GM04503 (cell line): ENCODE results near the gene HOXC13.

ENCODE experiments used
- DNase-seq: peaks from one replicate; pipeline ENCODE4 v3.0.0-alpha.2; 2012; ENCODE audit warnings: low read depth

The HOXC13 gene

DNA sequence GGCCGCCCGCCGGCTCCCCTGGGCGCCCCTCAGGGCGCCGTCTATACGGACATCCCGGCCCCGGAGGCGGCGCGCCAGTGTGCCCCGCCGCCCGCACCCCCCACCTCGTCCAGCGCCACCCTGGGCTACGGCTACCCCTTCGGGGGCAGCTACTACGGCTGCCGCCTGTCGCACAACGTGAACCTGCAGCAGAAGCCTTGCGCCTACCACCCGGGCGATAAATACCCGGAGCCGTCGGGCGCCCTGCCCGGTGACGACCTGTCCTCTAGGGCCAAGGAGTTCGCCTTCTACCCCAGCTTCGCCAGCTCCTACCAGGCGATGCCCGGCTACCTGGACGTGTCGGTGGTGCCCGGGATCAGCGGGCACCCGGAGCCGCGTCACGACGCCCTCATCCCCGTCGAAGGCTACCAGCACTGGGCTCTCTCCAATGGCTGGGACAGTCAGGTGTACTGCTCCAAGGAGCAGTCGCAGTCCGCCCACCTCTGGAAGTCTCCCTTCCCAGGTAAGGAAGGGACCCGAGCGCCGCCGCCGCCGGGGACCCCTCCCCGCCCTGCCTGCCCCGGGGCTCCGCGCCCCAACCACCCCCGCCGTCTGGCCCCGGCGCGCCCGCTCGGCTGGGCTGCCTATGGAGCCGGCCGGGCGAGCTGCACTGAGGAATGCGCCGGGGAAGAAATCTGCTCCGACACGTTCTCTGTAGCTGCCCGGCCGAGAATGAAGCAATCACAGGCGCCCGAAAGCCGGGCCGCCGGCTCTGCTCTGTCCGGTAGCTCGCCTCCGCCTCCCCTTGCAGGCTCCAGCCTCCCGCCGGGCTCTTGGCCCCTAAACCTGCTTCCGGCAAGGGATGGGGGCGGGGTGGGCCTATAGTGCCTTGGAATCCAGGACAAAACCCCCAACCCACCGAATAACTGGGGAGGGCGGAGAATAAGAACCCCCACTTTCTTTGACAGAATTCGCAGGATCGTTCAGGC lies 794 bp downstream of the HOXC13 start:
- no peak for DNase-seq

GRCh38 chr12:53940443-53941014 lies 1.9 kb downstream of the HOXC13 start:
- no peak for DNase-seq

GRCh38 chr12:53941187-53941586 lies 2.6 kb downstream of the HOXC13 start:
- no peak for DNase-seq

DNA sequence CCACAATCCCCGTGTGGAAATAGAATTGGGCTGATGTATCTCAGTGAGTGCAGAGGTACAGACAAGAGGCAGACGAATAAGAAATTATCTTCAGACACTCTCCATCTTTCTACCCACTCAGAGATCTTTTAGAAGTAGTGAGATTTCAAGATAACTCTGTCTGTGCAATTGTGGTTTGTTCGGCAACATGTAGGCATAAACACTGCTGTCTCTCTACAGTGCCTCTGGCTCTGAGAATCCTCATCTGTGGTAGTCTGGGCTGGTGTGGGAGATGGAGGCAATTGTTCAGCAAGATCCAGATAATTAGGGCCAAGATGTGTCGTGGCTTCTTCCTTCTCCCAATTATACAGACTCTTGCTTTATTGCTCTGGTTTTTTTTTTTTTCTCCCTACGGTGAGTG lies 3.1 kb downstream of the HOXC13 start:
- DNase-seq = no peak

DNA sequence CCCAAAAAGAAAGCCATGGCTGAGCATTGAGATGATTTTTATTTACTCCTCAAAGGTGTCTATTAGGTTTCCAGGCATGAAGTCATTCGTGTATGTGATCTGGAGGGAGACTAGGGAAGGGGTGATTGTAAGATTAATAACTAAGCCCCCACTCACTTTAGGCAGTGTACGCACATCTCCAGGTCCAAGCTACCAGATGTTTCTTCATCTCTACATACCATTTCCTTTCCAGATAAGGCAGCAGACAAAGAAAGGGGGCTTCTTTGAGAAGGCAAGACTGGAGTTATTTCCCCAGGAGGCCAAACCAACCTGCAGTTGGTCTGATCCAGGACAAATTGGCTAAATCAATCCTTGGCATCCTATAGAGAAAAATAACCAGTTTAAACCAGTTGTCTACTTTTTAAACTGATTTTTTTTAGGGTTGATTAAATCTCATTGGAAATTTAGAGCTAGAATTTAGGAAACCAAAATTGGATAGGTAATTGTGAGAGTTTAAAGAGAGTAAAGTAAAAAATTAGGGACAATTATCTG lies 3.9 kb downstream of the HOXC13 start:
- no peak for DNase-seq

DNA sequence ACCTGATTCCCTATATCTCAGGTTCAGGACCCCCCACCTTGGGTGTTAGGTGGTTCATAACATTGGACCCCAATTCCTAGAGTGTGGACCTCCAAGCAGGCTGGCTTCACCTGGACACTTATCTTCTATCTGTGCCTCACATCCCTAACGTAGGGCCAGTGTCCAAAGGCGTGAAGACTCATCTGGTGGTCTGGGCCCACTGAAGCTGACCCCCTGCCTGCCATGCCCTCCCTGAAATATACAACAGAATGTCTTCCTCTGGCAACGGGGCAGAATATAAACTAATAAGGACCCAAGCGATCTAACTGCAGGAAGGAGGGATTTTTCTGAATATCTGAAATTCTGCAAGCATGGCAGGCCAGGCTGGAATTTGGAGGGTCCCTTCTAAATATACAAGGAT lies 5.6 kb downstream of the HOXC13 start:
- no peak for DNase-seq

- DNase-seq = no peak
Measured at GRCh38 chr12:53944907-53945847, 6.5 kb downstream of the HOXC13 start.

DNA sequence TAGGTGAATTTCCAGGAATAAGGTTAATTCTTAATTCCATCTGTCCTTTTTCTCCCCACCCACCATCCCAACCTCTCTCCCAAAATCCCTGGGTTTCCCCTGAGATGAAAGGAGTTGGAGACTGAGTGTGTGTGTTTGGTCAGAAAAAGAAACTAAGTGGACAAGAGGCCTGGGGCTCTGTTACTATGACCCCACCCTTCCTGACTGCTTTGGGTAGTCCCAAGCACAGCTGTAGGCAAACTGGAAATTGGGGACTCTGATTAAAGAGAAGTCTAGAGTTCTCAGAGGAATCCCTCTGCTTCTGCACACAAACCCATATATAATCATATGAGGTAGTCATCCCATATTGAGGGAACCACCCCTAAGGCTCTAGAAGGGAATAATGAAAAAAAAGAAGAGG lies 9.1 kb downstream of the HOXC13 start:
- no peak for DNase-seq

DNA sequence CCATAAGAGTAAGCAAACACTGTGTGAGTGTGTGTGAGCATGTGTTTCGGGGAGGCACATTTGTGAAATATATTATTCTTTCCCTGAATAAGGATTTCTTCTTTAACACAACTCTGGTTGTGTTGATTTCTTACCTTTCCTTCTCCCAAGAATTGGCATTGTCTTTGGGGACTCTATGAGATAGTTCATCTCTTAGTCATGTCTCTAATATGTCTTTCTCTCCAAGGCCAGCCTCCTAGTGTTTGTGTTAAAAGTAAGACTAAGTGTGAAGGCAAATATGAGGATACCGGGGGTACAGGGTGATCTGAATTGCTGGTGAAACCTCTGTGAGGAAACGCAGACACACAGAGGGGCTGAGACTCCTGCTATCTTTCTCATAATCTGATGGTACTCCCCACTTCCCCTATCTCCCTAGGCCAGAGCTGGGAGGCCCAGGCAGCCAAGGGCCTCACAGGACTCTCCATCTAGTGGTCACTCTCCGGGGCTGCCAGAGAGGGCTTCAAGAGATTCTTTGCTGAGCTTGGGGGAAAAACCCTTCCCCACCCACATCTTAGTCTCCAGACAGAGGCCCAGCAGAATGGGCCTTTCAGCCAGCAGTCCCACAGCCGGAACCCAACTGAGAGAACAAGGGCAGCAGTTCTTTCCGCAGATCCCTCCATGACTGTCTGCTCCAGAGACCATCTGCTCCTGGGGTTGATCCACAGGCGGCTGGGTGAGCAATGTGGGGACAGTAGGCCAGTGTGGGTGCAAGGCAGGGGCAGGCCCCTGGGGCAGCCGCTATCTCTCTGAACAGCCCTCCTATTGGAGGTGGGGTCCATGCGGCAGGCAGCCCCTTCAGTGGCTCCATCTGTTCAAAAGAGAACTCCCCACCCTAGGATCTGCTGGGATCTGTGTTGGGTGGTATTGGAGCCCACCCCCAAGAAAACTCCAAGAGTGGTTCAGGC lies 10.3 kb downstream of the HOXC13 start:
- DNase-seq = no peak

DNA sequence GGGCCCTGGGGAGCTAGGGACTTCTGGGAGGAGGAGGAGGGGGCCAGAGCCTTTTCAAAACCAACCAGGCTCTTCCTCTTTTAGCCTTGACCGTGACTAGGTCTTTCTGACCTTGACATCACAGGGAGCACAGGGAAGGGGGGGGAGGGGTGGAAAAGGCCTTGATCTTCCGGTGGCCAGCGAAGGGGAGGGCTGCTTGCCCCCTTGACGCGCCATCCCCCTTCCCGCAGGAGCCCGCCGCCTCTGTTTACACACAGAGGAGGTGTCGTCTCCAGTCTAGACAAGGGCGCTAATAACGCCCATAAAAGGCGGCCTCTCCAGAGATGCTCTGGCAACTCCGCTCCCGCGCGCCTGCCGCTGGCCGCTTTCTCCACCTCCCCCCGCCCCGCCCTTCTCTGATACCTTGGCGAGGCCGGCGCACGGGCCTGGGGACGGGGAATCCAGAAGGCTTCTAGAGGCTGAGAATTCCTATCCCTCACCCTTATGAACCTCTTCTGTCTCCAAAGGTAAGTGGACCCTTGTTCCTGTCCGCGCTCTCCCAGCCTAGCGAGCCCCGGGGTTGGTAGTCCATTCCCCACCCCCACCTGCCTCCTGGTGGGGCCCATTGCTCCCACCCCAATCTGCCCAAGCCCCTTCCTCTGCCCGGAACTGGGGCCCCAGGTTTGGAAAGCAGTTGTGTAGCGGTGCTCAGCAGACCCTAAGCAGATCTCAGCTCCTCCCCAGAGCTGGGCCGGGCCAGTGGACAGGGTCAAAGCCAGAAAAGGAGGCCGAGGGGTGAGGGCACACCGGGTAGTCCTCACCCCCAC lies 11.2 kb downstream of the HOXC13 start:
- no peak for DNase-seq

DNA sequence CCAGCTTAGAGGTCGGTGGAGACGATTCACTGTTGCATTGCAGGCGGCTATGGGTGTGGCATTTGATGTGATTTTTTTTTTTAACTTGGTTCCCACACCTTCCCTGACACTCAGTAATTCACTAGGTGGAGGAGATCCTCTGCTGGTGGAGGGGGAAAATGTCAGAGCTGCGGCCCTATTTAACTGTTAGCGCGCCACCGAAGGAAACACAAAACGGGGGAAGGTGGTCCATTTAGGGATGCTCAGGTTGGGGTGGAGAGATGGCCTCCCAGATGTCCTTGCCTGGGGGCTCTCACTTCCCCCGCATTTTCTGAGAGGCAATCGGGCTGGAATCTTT lies 11.8 kb downstream of the HOXC13 start:
- DNase-seq = no peak

GRCh38 chr12:53950789-53951576 lies 12.4 kb downstream of the HOXC13 start:
- DNase-seq = no peak

DNA sequence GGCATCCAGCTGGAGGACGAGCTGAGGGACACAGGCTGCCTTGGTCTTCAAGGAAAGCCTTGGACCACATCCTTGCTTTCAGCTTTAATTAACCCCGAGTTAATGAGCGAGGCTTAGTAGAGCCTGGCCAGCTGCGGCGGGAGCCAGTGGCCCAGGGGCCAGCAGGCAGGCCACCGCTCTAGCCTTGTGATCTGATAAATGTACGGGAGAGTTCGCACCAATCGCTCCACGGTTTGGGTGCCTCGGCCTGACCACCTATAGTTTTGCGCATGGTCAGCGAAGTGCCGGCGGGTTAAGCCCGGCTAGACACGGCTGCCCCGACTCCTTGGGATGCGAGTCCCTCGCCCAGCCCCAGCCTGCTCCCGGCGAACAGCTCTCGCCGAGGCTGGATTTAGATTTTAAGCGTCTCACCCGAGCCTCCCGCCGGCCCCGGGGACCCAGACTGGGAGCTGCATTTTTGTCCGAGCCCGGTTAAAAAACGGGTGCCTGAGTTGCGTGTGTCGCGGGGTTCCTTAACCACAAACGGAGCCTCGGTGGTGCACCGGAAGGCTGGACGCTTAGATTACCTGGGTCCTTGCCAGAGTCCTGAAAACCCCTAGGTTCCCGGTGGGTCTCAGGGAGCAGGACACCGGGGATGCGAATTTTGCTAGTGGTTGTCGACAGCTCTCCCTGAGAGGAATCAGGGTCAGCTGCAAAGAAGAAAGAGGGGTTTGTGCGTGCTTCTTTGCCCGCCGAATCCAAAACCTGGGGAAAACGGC lies 13.1 kb downstream of the HOXC13 start:
- no peak for DNase-seq

- no peak for DNase-seq
Measured at GRCh38 chr12:53952335-53952694, 13.7 kb downstream of the HOXC13 start.

GRCh38 chr12:53952871-53953734 lies 14.5 kb downstream of the HOXC13 start:
- no peak for DNase-seq

DNA sequence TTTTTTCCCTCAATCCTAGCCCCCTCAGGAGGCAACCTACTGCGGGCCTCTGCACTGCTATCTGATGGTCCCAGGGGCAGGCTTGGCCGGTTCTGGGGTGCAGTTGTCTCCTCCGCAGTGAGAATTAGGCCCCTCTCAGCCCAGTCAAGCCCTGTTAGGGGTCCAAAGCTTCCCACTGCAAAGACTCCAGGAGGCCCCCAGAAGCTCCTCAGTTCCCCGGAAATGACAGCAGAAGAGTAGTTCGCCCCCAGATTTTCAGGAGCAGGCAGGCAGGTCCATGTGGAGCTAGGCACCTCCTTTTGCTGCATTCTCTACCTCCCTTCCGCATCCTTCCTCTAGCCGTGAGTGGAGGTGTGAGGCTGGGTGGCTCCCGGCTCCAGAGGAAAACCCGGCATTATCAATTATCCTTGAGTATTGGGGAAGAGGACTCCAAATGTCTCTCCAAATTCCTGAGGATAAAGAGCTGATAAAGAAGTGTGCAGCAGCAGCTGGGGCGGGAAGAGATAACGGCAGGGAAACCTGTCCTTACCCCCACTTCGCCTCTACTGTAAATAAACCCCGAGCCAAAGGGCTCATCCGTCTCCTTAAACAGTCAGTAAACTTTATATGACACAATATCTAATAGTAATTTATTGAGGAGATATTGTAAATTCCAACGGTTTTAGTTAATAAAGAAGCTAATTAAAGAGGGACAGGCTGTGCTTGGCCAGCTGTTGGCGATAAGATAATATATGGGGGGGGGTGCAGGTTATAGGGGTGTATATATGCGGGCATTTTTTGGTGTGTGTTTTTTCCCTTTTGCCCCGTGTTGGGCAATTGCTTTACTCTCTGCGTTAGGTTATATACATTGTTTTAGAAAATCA lies 15.4 kb downstream of the HOXC13 start:
- DNase-seq = no peak

DNA sequence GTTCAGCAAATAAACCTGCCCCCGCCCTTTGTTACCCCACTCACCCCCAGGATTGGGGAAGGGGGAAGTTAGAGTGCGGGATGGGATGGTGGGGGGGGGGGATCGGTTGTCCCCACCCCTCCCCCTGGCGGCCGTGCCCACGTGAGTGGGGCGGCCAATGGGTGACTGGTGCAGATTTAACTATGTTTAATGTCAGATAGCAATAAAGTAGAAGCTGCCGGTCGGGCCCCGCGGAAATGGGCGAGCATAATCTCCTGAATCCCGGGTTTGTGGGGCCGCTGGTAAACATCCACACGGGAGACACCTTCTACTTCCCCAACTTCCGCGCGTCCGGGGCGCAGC lies 16.0 kb downstream of the HOXC13 start, which contains the start of gene HOXC12:
Gene HOXC12, plus strand, starts transcription at position 210 of the 342 bp plus-strand sequence. Its CDS starts 27 bp downstream, at position 237.
- no peak for DNase-seq
